ENCODE data around the gene DSE. TPM values are rescaled to one million over a fixed set of nuclear protein-coding genes. Genes with fewer than 3 reads are reported as not detected.

DSE gene
- polyA plus RNA-seq, 3 donors: 14.6 to 36.5 (median 28.4) TPM

- peak overlapping the region; percentile 92 to 98 (median 97) for H3K27ac Mint-ChIP-seq
- no CpG with 5 or more reads among the region's 1 CpG for WGBS (ENCODE audit: insufficient coverage)
- peaks cover 54% of the 10 kb centered on the region for H3K4me1 Mint-ChIP-seq
- H4K20me1 ChIP-seq (ENCODE audit: insufficient read depth, low read length): no peaks in the 10 kb centered on the region
- H3K9ac ChIP-seq (ENCODE audit: insufficient read depth, low read length, poor library complexity, severe bottlenecking): peak overlapping the region; percentile 37
- peak; percentile 44 to 77 (median 68) for DNase-seq
- H3K4me1 ChIP-seq (ENCODE audit: control insufficient read depth in 1 of 2, insufficient read depth in 2 of 2, low read length in 2 of 2): peaks cover 39 to 54% of the 10 kb centered on the region in 2 donors
- no peaks in the 10 kb centered on the region for H3K27me3 ChIP-seq (ENCODE audit: control insufficient read depth in 2 of 2, insufficient read depth in 2 of 2, low read length in 2 of 2)
- no peaks in the 10 kb centered on the region for H3K36me3 ChIP-seq (replicated peaks in 1 of 2; ENCODE audit: control insufficient read depth in 1 of 2, insufficient read depth in 2 of 2, low read length in 2 of 2)
- intact Hi-C loops (cut with micrococcal nuclease): no loop called here
- TF ChIP-seq CTCF (IDR thresholded peaks at IDR 0.05): no peak
- peaks cover 0 to 7% (median 4%) of the 10 kb centered on the region in 7 donors for H3K9me3 Mint-ChIP-seq
- peak overlapping the region; percentile 83 to 90 for H3K27ac ChIP-seq (ENCODE audit: low read depth in 1 of 2, low read length in 2 of 2)
- H3K9me3 ChIP-seq (replicated peaks in 1 of 2; ENCODE audit: control insufficient read depth in 1 of 2, insufficient read depth in 1 of 2, low read length in 2 of 2): no peaks in the 10 kb centered on the region
- no peaks in the 10 kb centered on the region for H3K27me3 Mint-ChIP-seq (ENCODE audit: low read depth in 3 of 3)
- H3K4me3 Mint-ChIP-seq: peak overlapping the region; percentile 65 to 88
- peak overlapping the region in 2 of 3 experiments; percentile 36 to 68 for H3K4me3 ChIP-seq (replicated peaks in 1 of 3; ENCODE audit: low read depth in 2 of 3, low read length in 3 of 3)
- no peak overlapping the region for H2AFZ ChIP-seq (ENCODE audit: insufficient read depth, low read depth, low read length, poor library complexity, severe bottlenecking)
- peak overlapping the region; percentile 72 for H3K4me2 ChIP-seq (replicated peaks; ENCODE audit: extremely low read depth, low read length, poor library complexity, severe bottlenecking)
- H3K36me3 Mint-ChIP-seq: no peaks in the 10 kb centered on the region
- H3K79me2 ChIP-seq (ENCODE audit: insufficient read depth, low read length): no peaks in the 10 kb centered on the region
Observed at GRCh38 chr6:116475141-116475540, 104.4 kb downstream of the DSE start.

GRCh38 chr6:116476002-116476678 lies 105.4 kb downstream of the DSE start:
- Histone ChIP-seq H3K4me2 (replicated peaks; ENCODE audit: extremely low read depth, low read length, poor library complexity, severe bottlenecking) (peak overlapping the region; percentile 72), H3K9ac (ENCODE audit: insufficient read depth, low read length, poor library complexity, severe bottlenecking) (peak overlapping the region; percentile 37), H3K79me2 (ENCODE audit: insufficient read depth, low read length) (no peaks in the 10 kb centered on the region), H2AFZ (ENCODE audit: insufficient read depth, low read depth, low read length, poor library complexity, severe bottlenecking) (peak overlapping the region; percentile 8), H3K9me3 (replicated peaks in 1 of 2; ENCODE audit: control insufficient read depth in 1 of 2, insufficient read depth in 1 of 2, low read length in 2 of 2) (no peaks in the 10 kb centered on the region), H3K4me1 (ENCODE audit: control insufficient read depth in 1 of 2, insufficient read depth in 2 of 2, low read length in 2 of 2) (peaks cover 37 to 51% of the 10 kb centered on the region in 2 donors), H3K27ac (ENCODE audit: low read depth in 1 of 2, low read length in 2 of 2) (peak overlapping the region; percentile 83 to 90), H3K27me3 (ENCODE audit: control insufficient read depth in 2 of 2, insufficient read depth in 2 of 2, low read length in 2 of 2) (no peaks in the 10 kb centered on the region), H3K36me3 (replicated peaks in 1 of 2; ENCODE audit: control insufficient read depth in 1 of 2, insufficient read depth in 2 of 2, low read length in 2 of 2) (no peaks in the 10 kb centered on the region), H3K4me3 (replicated peaks in 1 of 3; ENCODE audit: low read depth in 2 of 3, low read length in 3 of 3) (peak overlapping the region; percentile 21 to 68 (median 36)), H4K20me1 (ENCODE audit: insufficient read depth, low read length) (no peaks in the 10 kb centered on the region)
- H3K4me3 Mint-ChIP-seq: peak overlapping the region; percentile 65 to 88
- no CpG with 5 or more reads among the region's 5 CpGs for WGBS (ENCODE audit: insufficient coverage)
- H3K27me3 Mint-ChIP-seq (ENCODE audit: low read depth in 3 of 3): no peaks in the 10 kb centered on the region
- H3K36me3 Mint-ChIP-seq: no peaks in the 10 kb centered on the region
- H3K4me1 Mint-ChIP-seq: peaks cover 52% of the 10 kb centered on the region
- no peak for TF ChIP-seq CTCF (IDR thresholded peaks at IDR 0.05)
- peak overlapping the region; percentile 92 to 98 (median 97) for H3K27ac Mint-ChIP-seq
- intact Hi-C loops (cut with micrococcal nuclease): no loop called here
- peaks cover 0 to 7% (median 4%) of the 10 kb centered on the region in 7 donors for H3K9me3 Mint-ChIP-seq
- DNase-seq: peak; percentile 70 to 83 (median 77)
